B cell (primary cell): ENCODE data around the gene DPY19L1. TPM values are rescaled to one million over a fixed set of nuclear protein-coding genes. Genes with fewer than 3 reads are reported as not detected.

Source experiments
- ATAC-seq: fragments of 200-7000 bp; cut with Tn5 transposase; one replicate; pipeline ENCODE4 v1.10.0; 2021; ENCODE audit warnings: low read depth, mild to moderate bottlenecking, moderate number of reproducible peaks, moderate library complexity
- CTCF ChIA-PET: fragments of 350-600 bp; sonication (Branson Sonifier 250); formaldehyde crosslinking; loops from one replicate; lab custom pipeline; 2021; ENCODE audit warnings: antibody characterized with exemption, inconsistent platforms; lab: Charles Lee
- POLR2A ChIA-PET: fragments of 350-600 bp; sonication (Branson Sonifier 250); formaldehyde crosslinking; loops from one replicate; lab custom pipeline; 2021; ENCODE audit warnings: antibody characterized with exemption; lab: Charles Lee
- DNase-seq: peaks from one replicate; pipeline ENCODE4 v3.0.0; 2013
- H2AFZ ChIP-seq: 2 replicates; pipeline ENCODE4 v1.6.1; 2012; ENCODE audit warnings: mild to moderate bottlenecking, low read depth, low read length; ENCODE audit not compliant: insufficient read depth, poor library complexity, severe bottlenecking
- H3K27ac ChIP-seq, 2 donors: 1 replicate in 1 of 2; 2 replicates in 1 of 2; pipeline ENCODE4 v1.5.1; 2012 to 2013; ENCODE audit warnings: low read length in 2 of 2, mild to moderate bottlenecking in 2 of 2, moderate library complexity in 1 of 2
- H3K27me3 ChIP-seq, 4 experiments: fragments of 200-600 bp in 1 of 4; sonication (generic) in 1 of 4; replicated peaks in 1 of 4; 1 replicate in 2 of 4; 2 replicates in 2 of 4; pipeline versions ENCODE4 v1.6.1 to v1.7.0; 2013 to 2016; ENCODE audit warnings: low read length in 3 of 4, mild to moderate bottlenecking in 2 of 4, mixed read lengths in 1 of 4, moderate library complexity in 1 of 4; ENCODE audit not compliant: insufficient read depth in 4 of 4, control insufficient read depth in 3 of 4; ENCODE audit errors: control extremely low read depth in 1 of 4
- H3K36me3 ChIP-seq, 2 experiments: replicated peaks in 1 of 2; 1 replicate in 1 of 2; 2 replicates in 1 of 2; pipeline versions ENCODE4 v1.6.1 to v1.7.1; 2013; ENCODE audit warnings: low read length in 1 of 2; ENCODE audit not compliant: insufficient read depth in 2 of 2, control insufficient read depth in 1 of 2; ENCODE audit errors: control extremely low read depth in 1 of 2, extremely low read depth in 1 of 2
- H3K4me1 ChIP-seq, 2 donors: fragments of 200-600 bp in 1 of 2; sonication (generic) in 1 of 2; 1 replicate in 1 of 2; 2 replicates in 1 of 2; pipeline versions ENCODE4 v1.5.1 to v1.6.1; 2013 to 2017; ENCODE audit warnings: low read length in 2 of 2; ENCODE audit not compliant: control insufficient read depth in 2 of 2, insufficient read depth in 2 of 2
- H3K4me2 ChIP-seq: replicated peaks from 2 replicates; pipeline ENCODE3; 2012; ENCODE audit warnings: mild to moderate bottlenecking, low read depth, low read length; ENCODE audit not compliant: poor library complexity, severe bottlenecking
- H3K4me3 ChIP-seq, 5 experiments: fragments of 200-600 bp in 1 of 5; sonication (generic) in 1 of 5; 1 replicate in 3 of 5; 2 replicates in 2 of 5; pipeline versions ENCODE4 v1.5.1 to v1.7.0; 2011 to 2016; ENCODE audit warnings: low read length in 4 of 5, mild to moderate bottlenecking in 4 of 5, low read depth in 2 of 5, control low read depth in 1 of 5, moderate library complexity in 1 of 5; ENCODE audit not compliant: insufficient read depth in 1 of 5; ENCODE audit errors: control extremely low read depth in 1 of 5, extremely low read depth in 1 of 5
- H3K79me2 ChIP-seq: fragments of 200-600 bp; sonication (generic); one replicate; pipeline ENCODE4 v1.6.0; 2016; ENCODE audit warnings: low read length; ENCODE audit not compliant: control insufficient read depth, insufficient read depth
- H3K9ac ChIP-seq: fragments of 200-600 bp; sonication (generic); 2 replicates; pipeline ENCODE4 v1.6.1; 2017; ENCODE audit warnings: mild to moderate bottlenecking, low read length, moderate library complexity
- H3K9me3 ChIP-seq, 3 donors: one replicate each; pipeline versions ENCODE4 v1.6.1 to v1.7.1; 2013; ENCODE audit warnings: low read length in 2 of 3; ENCODE audit not compliant: control insufficient read depth in 2 of 3, insufficient read depth in 1 of 3; ENCODE audit errors: control extremely low read depth in 1 of 3
- H4K20me1 ChIP-seq: 2 replicates; pipeline ENCODE4 v1.6.0; 2012; ENCODE audit warnings: mild to moderate bottlenecking, low read length; ENCODE audit not compliant: insufficient read depth, control insufficient read depth, poor library complexity, severe bottlenecking
- H3K27ac Mint-ChIP-seq: one replicate; pipeline ENCODE4 v1.8.0; 2021; ENCODE audit warnings: mixed read lengths
- H3K27me3 Mint-ChIP-seq: one replicate; pipeline ENCODE4 v1.8.0; 2021; ENCODE audit warnings: mixed read lengths
- H3K4me1 Mint-ChIP-seq: one replicate; pipeline ENCODE4 v1.8.0; 2021; ENCODE audit warnings: mixed read lengths
- H3K4me3 Mint-ChIP-seq: one replicate; pipeline ENCODE4 v1.8.0; 2021; ENCODE audit warnings: mixed read lengths
- H3K9me3 Mint-ChIP-seq: one replicate; pipeline ENCODE4 v1.8.0; 2022; ENCODE audit warnings: mixed read lengths; ENCODE audit not compliant: insufficient read depth
- EZH2 ChIP-seq: IDR thresholded peaks from 2 replicates; pipeline ENCODE4 v1.6.1; 2012; ENCODE audit warnings: borderline replicate concordance, low read depth, mild to moderate bottlenecking, moderate library complexity, low read length; ENCODE audit not compliant: insufficient read depth, poor library complexity, severe bottlenecking
- WGBS: methylation state at CpG from one replicate; pipeline ENCODE4 v1.1.5; 2013; ENCODE audit warnings: missing lambda C conversion rate; ENCODE audit not compliant: insufficient coverage; 5-methylcytosine and 5-hydroxymethylcytosine counted together
- intact Hi-C: fragments of 100-400 bp; cut with micrococcal nuclease; formaldehyde crosslinking; loops from one replicate; pipeline ENCODE4 v1.10.0; 2022
- polyA plus RNA-seq: library from polyadenylated mRNA; depleted of rRNA; stranded (reverse); fragments of >200 nt; gene quantifications from 2 replicates; pipeline ENCODE4 v1.2.3, GENCODE V29; 2012
- total RNA-seq, 2 donors: library from RNA; stranded (reverse); fragments of 120-200 nt in 1 of 2; gene quantifications; 1 replicate in 1 of 2; 2 replicates in 1 of 2; pipeline versions ENCODE4 v1.2.3 to v1.2.4, GENCODE V29; 2013 to 2022
- TF ChIP-seq, protein P1 (sequence below): fragments of 200-600 bp; IDR thresholded peaks from one replicate; pipeline ENCODE4 v1.8.0; 2022; ENCODE audit warnings: antibody characterized with exemption, mild to moderate bottlenecking

DPY19L1 gene
- total and polyA plus RNA-seq, 2 donors (not counting 1 experiment from before 2014, with no cell fraction given) = 2.0 to 13.0 TPM

DNA sequence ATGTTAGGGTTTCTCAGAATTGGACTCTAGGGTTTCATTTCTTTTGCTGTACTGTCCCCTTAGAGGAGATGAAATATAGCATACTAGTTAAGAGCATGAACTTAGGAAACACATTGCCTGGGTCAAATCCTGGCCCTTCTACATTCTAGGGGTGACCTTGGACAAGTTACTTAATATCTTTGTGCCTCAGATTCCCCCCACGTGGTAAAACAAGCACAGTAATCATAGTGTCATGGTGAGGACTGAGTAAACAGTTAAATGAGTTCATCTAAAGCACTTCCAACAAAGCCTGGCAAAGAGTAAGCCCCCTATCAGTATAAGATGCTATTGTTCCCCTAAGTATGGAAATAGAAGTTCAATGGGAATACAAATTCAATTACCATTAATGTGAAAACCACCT lies 5.1 kb downstream of the DPY19L1 start:
- H3K9me3 ChIP-seq = no peaks in the 10 kb centered on the region
- peaks cover 9 to 12% of the 10 kb centered on the region in 2 donors for H3K4me1 ChIP-seq
- H3K79me2 ChIP-seq = peaks cover 32% of the 10 kb centered on the region
- peaks cover 6% of the 10 kb centered on the region for H4K20me1 ChIP-seq
- Mint-ChIP-seq H3K27me3 (no peaks in the 10 kb centered on the region), H3K27ac (no peak overlapping the region), H3K9me3 (no peaks in the 10 kb centered on the region), H3K4me3 (no peak overlapping the region), H3K4me1 (peaks cover 17% of the 10 kb centered on the region)
- no peaks in the 10 kb centered on the region for H3K36me3 ChIP-seq
- no peak overlapping the region for H3K4me3 ChIP-seq
- no peak overlapping the region for H3K4me2 ChIP-seq
- H3K27me3 ChIP-seq = no peaks in the 10 kb centered on the region
- CTCF ChIA-PET = no interaction called here
- POLR2A ChIA-PET = no interaction called here
- intact Hi-C loops = loop anchor here (10.0 kb wide), 1 partner anchor 773 kb away; the partner anchor contains the start of gene SEPTIN7
- TF ChIP-seq, protein P1, sequence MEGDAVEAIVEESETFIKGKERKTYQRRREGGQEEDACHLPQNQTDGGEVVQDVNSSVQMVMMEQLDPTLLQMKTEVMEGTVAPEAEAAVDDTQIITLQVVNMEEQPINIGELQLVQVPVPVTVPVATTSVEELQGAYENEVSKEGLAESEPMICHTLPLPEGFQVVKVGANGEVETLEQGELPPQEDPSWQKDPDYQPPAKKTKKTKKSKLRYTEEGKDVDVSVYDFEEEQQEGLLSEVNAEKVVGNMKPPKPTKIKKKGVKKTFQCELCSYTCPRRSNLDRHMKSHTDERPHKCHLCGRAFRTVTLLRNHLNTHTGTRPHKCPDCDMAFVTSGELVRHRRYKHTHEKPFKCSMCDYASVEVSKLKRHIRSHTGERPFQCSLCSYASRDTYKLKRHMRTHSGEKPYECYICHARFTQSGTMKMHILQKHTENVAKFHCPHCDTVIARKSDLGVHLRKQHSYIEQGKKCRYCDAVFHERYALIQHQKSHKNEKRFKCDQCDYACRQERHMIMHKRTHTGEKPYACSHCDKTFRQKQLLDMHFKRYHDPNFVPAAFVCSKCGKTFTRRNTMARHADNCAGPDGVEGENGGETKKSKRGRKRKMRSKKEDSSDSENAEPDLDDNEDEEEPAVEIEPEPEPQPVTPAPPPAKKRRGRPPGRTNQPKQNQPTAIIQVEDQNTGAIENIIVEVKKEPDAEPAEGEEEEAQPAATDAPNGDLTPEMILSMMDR = no peak
- TF ChIP-seq EZH2 = no peak
- no peak for DNase-seq
- no peak overlapping the region for H3K27ac ChIP-seq
- no peak for ATAC-seq
- no peak overlapping the region for H2AFZ ChIP-seq
- H3K9ac ChIP-seq = no peak overlapping the region
- no CpG with 5 or more reads among the region's 1 CpG for WGBS

DNA sequence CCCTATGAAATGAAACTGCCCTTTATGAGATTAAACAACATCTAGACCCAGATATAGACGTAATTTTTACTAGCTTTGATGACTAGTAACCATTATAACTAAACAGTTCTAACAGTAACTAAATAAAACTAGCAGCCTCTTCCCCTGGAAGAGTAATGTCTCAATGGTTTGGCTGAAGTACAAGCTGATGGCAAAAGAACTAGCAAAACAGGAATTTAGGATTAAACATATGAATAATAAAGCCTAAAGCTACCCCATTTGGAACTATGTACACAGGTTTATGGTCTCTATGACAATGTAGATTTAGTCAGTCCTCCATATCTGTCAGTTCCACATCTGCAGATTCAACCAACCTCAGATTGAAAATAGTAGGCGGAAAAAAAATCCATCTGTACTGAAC lies 6.4 kb downstream of the DPY19L1 start:
- Histone ChIP-seq H3K9me3 (no peaks in the 10 kb centered on the region), H3K4me2 (no peak overlapping the region), H3K9ac (no peak overlapping the region), H3K4me1 (peaks cover 4% of the 10 kb centered on the region in 2 donors), H3K27me3 (no peaks in the 10 kb centered on the region), H3K36me3 (no peaks in the 10 kb centered on the region), H3K79me2 (peaks cover 40% of the 10 kb centered on the region), H3K4me3 (no peak overlapping the region), H4K20me1 (peaks cover 6% of the 10 kb centered on the region), H2AFZ (no peak overlapping the region), H3K27ac (no peak overlapping the region)
- WGBS = no CpG with 5 or more reads among the region's 2 CpGs
- H3K9me3 Mint-ChIP-seq = no peaks in the 10 kb centered on the region
- no peak for TF ChIP-seq EZH2
- TF ChIP-seq, protein P1 = no peak
- no peak for ATAC-seq
- no peak for DNase-seq
- CTCF ChIA-PET = no interaction called here
- H3K27me3 Mint-ChIP-seq = no peaks in the 10 kb centered on the region
- intact Hi-C loops = loop anchor here (10.0 kb wide), 1 partner anchor 774 kb away; the partner anchor contains the start of gene SEPTIN7
- no peak overlapping the region for H3K4me3 Mint-ChIP-seq
- POLR2A ChIA-PET = no interaction called here
- peaks cover 11% of the 10 kb centered on the region for H3K4me1 Mint-ChIP-seq
- no peak overlapping the region for H3K27ac Mint-ChIP-seq
